Activated CD8-positive, alpha-beta memory T cell treated with anti-CD3 and anti-CD28 coated beads, Interleukin-2, amount 50 U/mL, for 24 hours (primary cell): ENCODE results near the gene MALL.
"Not testable (repeated sequence)": the region's sequence is repeated elsewhere in the genome, so short reads cannot be mapped to it uniquely, and the experiment has no call there.

Source experiments
- DNase-seq: peaks from one replicate; pipeline ENCODE4 v3.0.0-alpha.2; 2020; ENCODE audit errors: extremely low read depth

The MALL gene

GRCh38 chr2:110115291-110116032, at the start of gene MALL:
TSS of gene MALL (minus strand) at chr2:110115822. CDS start at chr2:110115792, 30 bp downstream.
- no peak for DNase-seq

- no peak for DNase-seq
Measured at GRCh38 chr2:110157153-110157793, 41.7 kb upstream of the MALL start.

- not testable (repeated sequence) for DNase-seq
Measured at GRCh38 chr2:110154828-110155227, 39.2 kb upstream of the MALL start.

GRCh38 chr2:110154188-110154587, 38.6 kb upstream of the MALL start:
- DNase-seq: not testable (repeated sequence)

GRCh38 chr2:110153416-110153815, 37.8 kb upstream of the MALL start:
- DNase-seq: no peak

GRCh38 chr2:110152943-110153342, 37.3 kb upstream of the MALL start:
- no peak for DNase-seq

- DNase-seq: no peak
Measured at GRCh38 chr2:110149330-110150220, 34.0 kb upstream of the MALL start.

GRCh38 chr2:110146945-110147332, 31.3 kb upstream of the MALL start:
- no peak for DNase-seq

- DNase-seq: no peak
Measured at GRCh38 chr2:110146183-110146944, 30.7 kb upstream of the MALL start.

- DNase-seq: no peak
Measured at GRCh38 chr2:110143982-110144381, 28.4 kb upstream of the MALL start.

- no peak for DNase-seq
Measured at GRCh38 chr2:110140401-110140800, 24.8 kb upstream of the MALL start.

- DNase-seq: no peak
Measured at GRCh38 chr2:110134025-110134424, 18.4 kb upstream of the MALL start.

GRCh38 chr2:110131166-110131565, 15.5 kb upstream of the MALL start:
- no peak for DNase-seq

- DNase-seq: no peak
Measured at GRCh38 chr2:110130757-110131156, 15.1 kb upstream of the MALL start.

- no peak for DNase-seq
Measured at GRCh38 chr2:110126906-110127305, 11.3 kb upstream of the MALL start.

- DNase-seq: no peak
Measured at GRCh38 chr2:110126086-110126773, 10.6 kb upstream of the MALL start.

- DNase-seq: no peak
Measured at GRCh38 chr2:110124939-110125691, 9.5 kb upstream of the MALL start.

GRCh38 chr2:110124038-110124825, 8.6 kb upstream of the MALL start:
- no peak for DNase-seq

- no peak for DNase-seq
Measured at GRCh38 chr2:110121592-110121991, 6.0 kb upstream of the MALL start.

GRCh38 chr2:110121052-110121334, 5.4 kb upstream of the MALL start:
- no peak for DNase-seq
